BE2C (cell line): ENCODE results near the gene LRRC23.

Source experiments
- DNase-seq: peaks from one replicate; pipeline ENCODE4 v3.0.0-alpha.2; 2020
- H3K27me3 ChIP-seq: fragments of 250-450 bp; sonication (Bioruptor Pico); 2 replicates; pipeline ENCODE4 v1.5.1; 2020; ENCODE audit warnings: mild to moderate bottlenecking
- H3K36me3 ChIP-seq: fragments of 250-450 bp; sonication (Bioruptor Pico); 2 replicates; pipeline ENCODE4 v1.5.1; 2020; ENCODE audit warnings: mild to moderate bottlenecking
- H3K4me1 ChIP-seq: fragments of 250-450 bp; sonication (Bioruptor Pico); 2 replicates; pipeline ENCODE4 v1.5.1; 2020
- H3K4me3 ChIP-seq: 2 replicates; pipeline ENCODE4 v1.5.1; 2011; ENCODE audit warnings: low read depth, low read length
- H3K9me3 ChIP-seq: fragments of 250-450 bp; sonication (Bioruptor Pico); 2 replicates; pipeline ENCODE4 v1.5.1; 2020
- TF ChIP-seq, protein P1 (sequence below): IDR thresholded peaks from 2 replicates; pipeline ENCODE4 v1.5.1; 2012; ENCODE audit warnings: mild to moderate bottlenecking, low read depth, low read length

Gene LRRC23

GRCh38 chr12:6894321-6894720, 10.3 kb upstream of the LRRC23 start:
- H3K27me3 ChIP-seq, result no peaks in the 10 kb centered on the region
- H3K36me3 ChIP-seq, result no peaks in the 10 kb centered on the region
- DNase-seq, result no peak
- no peak overlapping the region for H3K4me3 ChIP-seq
- H3K9me3 ChIP-seq, result no peaks in the 10 kb centered on the region
- H3K4me1 ChIP-seq, result peaks cover 3% of the 10 kb centered on the region
- TF ChIP-seq, protein P1, sequence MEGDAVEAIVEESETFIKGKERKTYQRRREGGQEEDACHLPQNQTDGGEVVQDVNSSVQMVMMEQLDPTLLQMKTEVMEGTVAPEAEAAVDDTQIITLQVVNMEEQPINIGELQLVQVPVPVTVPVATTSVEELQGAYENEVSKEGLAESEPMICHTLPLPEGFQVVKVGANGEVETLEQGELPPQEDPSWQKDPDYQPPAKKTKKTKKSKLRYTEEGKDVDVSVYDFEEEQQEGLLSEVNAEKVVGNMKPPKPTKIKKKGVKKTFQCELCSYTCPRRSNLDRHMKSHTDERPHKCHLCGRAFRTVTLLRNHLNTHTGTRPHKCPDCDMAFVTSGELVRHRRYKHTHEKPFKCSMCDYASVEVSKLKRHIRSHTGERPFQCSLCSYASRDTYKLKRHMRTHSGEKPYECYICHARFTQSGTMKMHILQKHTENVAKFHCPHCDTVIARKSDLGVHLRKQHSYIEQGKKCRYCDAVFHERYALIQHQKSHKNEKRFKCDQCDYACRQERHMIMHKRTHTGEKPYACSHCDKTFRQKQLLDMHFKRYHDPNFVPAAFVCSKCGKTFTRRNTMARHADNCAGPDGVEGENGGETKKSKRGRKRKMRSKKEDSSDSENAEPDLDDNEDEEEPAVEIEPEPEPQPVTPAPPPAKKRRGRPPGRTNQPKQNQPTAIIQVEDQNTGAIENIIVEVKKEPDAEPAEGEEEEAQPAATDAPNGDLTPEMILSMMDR, result no peak

DNA sequence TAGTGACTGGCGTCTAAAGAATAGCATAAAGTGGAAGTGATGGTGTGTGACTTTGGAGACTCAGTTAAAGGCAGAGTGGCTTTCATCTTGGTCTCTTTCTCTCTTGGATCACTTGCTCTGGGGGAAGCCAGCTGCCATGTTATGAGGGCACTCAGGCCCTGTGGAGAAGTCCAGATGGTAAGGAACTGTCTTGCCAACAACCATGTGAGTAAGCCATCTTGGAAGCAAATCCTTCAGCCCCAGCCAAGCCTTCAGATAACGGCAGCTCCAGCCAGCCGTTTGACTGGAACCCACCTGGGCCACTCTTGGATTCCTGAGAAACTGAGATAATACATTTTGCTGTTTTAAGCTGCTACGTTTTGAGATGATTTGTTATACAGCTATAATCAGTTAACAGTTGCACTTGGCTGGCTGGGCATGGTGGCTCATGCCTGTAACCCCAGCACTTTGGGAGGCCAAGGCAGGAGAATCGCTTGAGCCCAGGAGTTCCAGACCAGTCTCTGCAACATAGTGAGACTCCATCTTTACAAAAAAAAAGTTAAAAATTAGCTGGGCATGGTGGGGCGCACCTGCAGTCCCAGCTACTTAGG, 7.7 kb upstream of the LRRC23 start:
- Histone ChIP-seq H3K36me3 (no peaks in the 10 kb centered on the region), H3K27me3 (no peaks in the 10 kb centered on the region), H3K9me3 (no peaks in the 10 kb centered on the region), H3K4me1 (no peaks in the 10 kb centered on the region), H3K4me3 (no peak overlapping the region)
- DNase-seq, result no peak
- TF ChIP-seq, protein P1, result no peak

DNA sequence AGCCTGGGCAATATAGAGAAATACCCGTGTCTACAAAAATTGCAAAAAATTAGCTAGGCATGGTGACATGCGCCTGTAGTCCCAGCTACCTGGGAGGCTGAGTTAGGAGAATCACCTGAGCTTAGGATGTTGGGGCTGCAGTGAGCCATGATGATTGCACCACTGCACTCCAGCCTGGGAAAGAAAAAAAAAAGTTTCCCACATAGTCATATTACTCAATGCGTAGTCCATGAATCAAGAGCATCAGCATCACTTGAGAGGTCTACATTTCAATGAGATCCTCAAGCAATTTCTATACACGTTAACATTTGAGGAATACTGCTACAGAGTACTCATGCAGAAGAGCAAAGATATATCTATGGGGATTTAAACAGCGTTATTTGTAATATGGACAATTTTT, 5.2 kb upstream of the LRRC23 start:
- H3K4me3 ChIP-seq, result no peak overlapping the region
- no peak for DNase-seq
- no peaks in the 10 kb centered on the region for H3K9me3 ChIP-seq
- TF ChIP-seq, protein P1, result no peak
- no peaks in the 10 kb centered on the region for H3K27me3 ChIP-seq
- H3K36me3 ChIP-seq, result no peaks in the 10 kb centered on the region
- peaks cover 7% of the 10 kb centered on the region for H3K4me1 ChIP-seq

GRCh38 chr12:6899837-6900519, 4.6 kb upstream of the LRRC23 start:
- Histone ChIP-seq H3K4me3 (no peak overlapping the region), H3K9me3 (no peaks in the 10 kb centered on the region), H3K27me3 (no peaks in the 10 kb centered on the region), H3K4me1 (peaks cover 7% of the 10 kb centered on the region), H3K36me3 (no peaks in the 10 kb centered on the region)
- DNase-seq, result no peak
- TF ChIP-seq, protein P1, result no peak

DNA sequence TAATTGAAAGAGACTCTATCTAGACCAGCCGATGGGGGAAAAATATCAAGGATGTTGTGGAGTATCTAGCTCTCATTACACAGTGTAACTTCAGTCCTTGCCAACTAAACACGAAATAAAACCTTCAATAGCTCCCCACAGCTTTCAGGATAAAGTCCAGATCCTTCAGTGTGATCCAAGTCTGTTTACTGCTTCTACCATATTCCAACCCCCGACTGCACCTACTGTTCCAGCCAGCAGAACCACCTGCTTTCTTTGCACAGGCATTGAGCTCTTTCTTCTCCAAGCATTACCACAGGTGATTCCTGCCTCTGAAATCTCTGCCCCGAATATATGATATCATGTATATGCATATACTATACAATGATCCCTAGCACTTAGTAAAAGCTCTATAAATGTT, 2.2 kb upstream of the LRRC23 start:
- TF ChIP-seq, protein P1, result no peak
- no peaks in the 10 kb centered on the region for H3K27me3 ChIP-seq
- H3K9me3 ChIP-seq, result no peaks in the 10 kb centered on the region
- peaks cover 7% of the 10 kb centered on the region for H3K4me1 ChIP-seq
- no peaks in the 10 kb centered on the region for H3K36me3 ChIP-seq
- no peak overlapping the region for H3K4me3 ChIP-seq
- DNase-seq, result no peak

GRCh38 chr12:6903722-6904121, 900 bp upstream of the LRRC23 start:
- H3K27me3 ChIP-seq, result no peaks in the 10 kb centered on the region
- H3K4me3 ChIP-seq, result no peak overlapping the region
- H3K9me3 ChIP-seq, result no peaks in the 10 kb centered on the region
- H3K4me1 ChIP-seq, result peaks cover 7% of the 10 kb centered on the region
- DNase-seq, result no peak
- no peaks in the 10 kb centered on the region for H3K36me3 ChIP-seq
- TF ChIP-seq, protein P1, result no peak
